T-cell (primary cell): Measurements from ENCODE around the gene WNT9B. TPM values are rescaled to one million over a fixed set of nuclear protein-coding genes. Genes with fewer than 3 reads are reported as not detected.

Experiments
- ATAC-seq, 4 experiments: fragments of 200-7000 bp in 3 of 4; fragments of 150-1000 bp in 1 of 4; cut with Tn5 transposase; replicated peaks in 1 of 4; 1 replicate in 3 of 4; 2 replicates in 1 of 4; pipeline ENCODE4 v1.10.0; 2021; ENCODE audit warnings: moderate library complexity in 3 of 4, mild to moderate bottlenecking in 2 of 4, moderate number of reproducible peaks in 1 of 4
- CTCF ChIA-PET, 2 donors: fragments of 300-600 bp; sonication (Branson Sonifier 250); formaldehyde crosslinking; loops; one replicate each; lab custom pipeline; 2022; ENCODE audit warnings: antibody characterized with exemption in 2 of 2; lab: Charles Lee
- POLR2A ChIA-PET, 2 donors: fragments of 300-600 bp; sonication (Branson Sonifier 250); formaldehyde crosslinking; loops; one replicate each; lab custom pipeline; 2022; ENCODE audit warnings: antibody characterized with exemption in 2 of 2; lab: Charles Lee
- DNase-seq, 35 experiments: peaks; one replicate each; pipeline versions ENCODE4 v3.0.0 to v3.0.0-alpha.2; 2013 to 2023
- H3K27ac ChIP-seq: one replicate; pipeline ENCODE4 v1.5.1; 2013; ENCODE audit warnings: low read length
- H3K27me3 ChIP-seq, 2 experiments: replicated peaks in 1 of 2; 1 replicate in 1 of 2; 2 replicates in 1 of 2; pipeline versions ENCODE4 v1.6.1 to v1.7.0; 2013; ENCODE audit warnings: low read length in 1 of 2, mixed read lengths in 1 of 2; ENCODE audit not compliant: control insufficient read depth in 2 of 2, insufficient read depth in 2 of 2; ENCODE audit errors: extremely low read depth in 1 of 2
- H3K36me3 ChIP-seq, 2 donors: 1 replicate in 1 of 2; 2 replicates in 1 of 2; pipeline versions ENCODE4 v1.6.1 to v1.7.0; 2013; ENCODE audit warnings: low read length in 1 of 2; ENCODE audit not compliant: control insufficient read depth in 2 of 2, insufficient read depth in 1 of 2; ENCODE audit errors: extremely low read depth in 1 of 2
- H3K4me1 ChIP-seq, 2 experiments: 1 replicate in 1 of 2; 2 replicates in 1 of 2; pipeline versions ENCODE4 v1.6.1 to v1.7.0; 2013; ENCODE audit warnings: low read length in 2 of 2, mixed read lengths in 1 of 2; ENCODE audit not compliant: insufficient read depth in 2 of 2, control insufficient read depth in 1 of 2; ENCODE audit errors: extremely low read depth in 1 of 2
- H3K4me3 ChIP-seq, 2 donors: 1 replicate in 1 of 2; 2 replicates in 1 of 2; pipeline versions ENCODE4 v1.5.1 to v1.7.0; 2013; ENCODE audit warnings: mild to moderate bottlenecking in 2 of 2, low read length in 1 of 2, moderate library complexity in 1 of 2; ENCODE audit not compliant: control insufficient read depth in 1 of 2; ENCODE audit errors: extremely low read depth in 1 of 2
- H3K9me3 ChIP-seq: 2 replicates; pipeline ENCODE4 v1.7.0; 2013
- H3K27ac Mint-ChIP-seq, 2 donors: one replicate each; pipeline ENCODE4 v1.8.0; 2020 to 2021; ENCODE audit warnings: mild to moderate bottlenecking in 2 of 2, mixed read lengths in 2 of 2
- H3K27me3 Mint-ChIP-seq, 2 donors: one replicate each; pipeline ENCODE4 v1.8.0; 2021 to 2022; ENCODE audit warnings: mixed read lengths in 2 of 2
- H3K36me3 Mint-ChIP-seq: one replicate; pipeline ENCODE4 v1.8.0; 2021; ENCODE audit warnings: mixed read lengths
- H3K4me1 Mint-ChIP-seq, 3 donors: one replicate each; pipeline ENCODE4 v1.8.0; 2020 to 2022; ENCODE audit warnings: mixed read lengths in 3 of 3, mild to moderate bottlenecking in 1 of 3
- H3K4me3 Mint-ChIP-seq, 3 donors: one replicate each; pipeline ENCODE4 v1.8.0; 2020 to 2022; ENCODE audit warnings: mild to moderate bottlenecking in 3 of 3, mixed read lengths in 3 of 3, moderate library complexity in 3 of 3
- H3K9me3 Mint-ChIP-seq, 3 donors: one replicate each; pipeline ENCODE4 v1.8.0; 2020 to 2022; ENCODE audit warnings: mixed read lengths in 3 of 3
- WGBS: methylation state at CpG from one replicate; pipeline ENCODE4 v1.1.5; 2013; ENCODE audit warnings: missing lambda C conversion rate; ENCODE audit not compliant: insufficient coverage; 5-methylcytosine and 5-hydroxymethylcytosine counted together
- total RNA-seq, 35 experiments: library from RNA in 6 of 35; stranded (reverse) in 6 of 35; fragments of 120-200 nt in 1 of 35; gene quantifications; one replicate each; pipeline versions ENCODE4 v1.2.1 to v1.2.4 and lab custom pipeline; 2013 to 2026

Gene WNT9B
- total RNA-seq, 5 donors from 2014 or later (not counting 1 experiment from before 2014, with no cell fraction given) = not detected

- Mint-ChIP-seq H3K4me1 (no peaks in the 10 kb centered on the region), H3K27me3 (peaks cover 27 to 34% of the 10 kb centered on the region in 2 donors), H3K36me3 (no peaks in the 10 kb centered on the region), H3K9me3 (no peaks in the 10 kb centered on the region), H3K27ac (no peak overlapping the region), H3K4me3 (no peak overlapping the region)
- no peak for ATAC-seq
- no peaks in the 10 kb centered on the region for H3K9me3 ChIP-seq
- H3K36me3 ChIP-seq = no peaks in the 10 kb centered on the region
- no peak overlapping the region for H3K4me3 ChIP-seq
- H3K27me3 ChIP-seq = peaks cover 0 to 51% of the 10 kb centered on the region in 2 experiments
- POLR2A ChIA-PET = no interaction called here
- peaks cover 0 to 3% of the 10 kb centered on the region in 2 experiments for H3K4me1 ChIP-seq
- DNase-seq = no peak
- CTCF ChIA-PET = no interaction called here
- H3K27ac ChIP-seq = no peak overlapping the region
Measured at GRCh38 chr17:46866747-46867146, 15.4 kb downstream of the WNT9B start.

- DNase-seq (no peak), ATAC-seq (no peak)
- no peaks in the 10 kb centered on the region for H3K9me3 Mint-ChIP-seq
- ChIA-PET CTCF (no interaction called here), POLR2A (no interaction called here)
- WGBS = 65% methylated on average over 3 of the region's 6 CpGs
- Histone ChIP-seq H3K9me3 (no peaks in the 10 kb centered on the region), H3K36me3 (no peaks in the 10 kb centered on the region), H3K4me1 (peaks cover 0 to 3% of the 10 kb centered on the region in 2 experiments), H3K27me3 (peaks cover 0 to 43% of the 10 kb centered on the region in 2 experiments), H3K27ac (no peak overlapping the region), H3K4me3 (no peak overlapping the region)
- no peaks in the 10 kb centered on the region for H3K36me3 Mint-ChIP-seq
- peaks cover 22 to 30% of the 10 kb centered on the region in 2 donors for H3K27me3 Mint-ChIP-seq
- no peaks in the 10 kb centered on the region for H3K4me1 Mint-ChIP-seq
- H3K27ac Mint-ChIP-seq = no peak overlapping the region
- no peak overlapping the region for H3K4me3 Mint-ChIP-seq
Measured at GRCh38 chr17:46868689-46869187, 17.4 kb downstream of the WNT9B start.

DNA sequence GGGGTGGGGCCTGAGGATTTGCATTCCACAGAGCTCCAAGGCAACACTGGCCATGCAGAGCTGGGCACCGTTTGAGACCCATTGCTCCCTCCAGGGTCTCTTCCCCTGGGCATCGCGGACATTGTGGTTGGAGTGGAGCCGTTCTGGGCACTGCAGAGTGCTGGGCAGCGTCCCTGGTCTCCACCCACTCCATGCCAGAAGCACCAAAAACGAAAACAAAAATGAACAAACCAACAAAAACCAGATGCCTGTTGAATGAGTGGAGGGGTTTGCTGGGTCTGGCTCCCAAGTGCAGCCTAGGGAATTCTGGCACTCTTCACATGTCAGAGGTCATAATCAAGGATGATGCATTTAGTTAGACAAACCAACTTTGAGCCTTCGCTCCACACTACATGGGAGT is 17.9 kb downstream of the WNT9B start:
- H3K27ac Mint-ChIP-seq = no peak overlapping the region
- Histone ChIP-seq H3K4me1 (peaks cover 0 to 3% of the 10 kb centered on the region in 2 experiments), H3K4me3 (no peak overlapping the region), H3K27ac (no peak overlapping the region), H3K9me3 (no peaks in the 10 kb centered on the region), H3K36me3 (no peaks in the 10 kb centered on the region), H3K27me3 (peaks cover 0 to 40% of the 10 kb centered on the region in 2 experiments)
- DNase-seq = no peak
- 100% methylated on average over 1 of the region's 7 CpGs for WGBS
- no peak overlapping the region for H3K4me3 Mint-ChIP-seq
- CTCF ChIA-PET = no interaction called here
- ATAC-seq = no peak
- peaks cover 22 to 25% of the 10 kb centered on the region in 2 donors for H3K27me3 Mint-ChIP-seq
- no peaks in the 10 kb centered on the region for H3K36me3 Mint-ChIP-seq
- H3K4me1 Mint-ChIP-seq = no peaks in the 10 kb centered on the region
- H3K9me3 Mint-ChIP-seq = no peaks in the 10 kb centered on the region
- POLR2A ChIA-PET = no interaction called here

- POLR2A ChIA-PET = interaction anchor here (0.6 kb wide), 2 partner anchors 22 to 708 kb away, joined by 6 to 7 read pairs; no protein-coding TSS in a partner anchor
- no peaks in the 10 kb centered on the region for H3K4me1 ChIP-seq
- ATAC-seq = no peak
- no peaks in the 10 kb centered on the region for H3K9me3 ChIP-seq
- peaks cover 0 to 31% of the 10 kb centered on the region in 2 experiments for H3K27me3 ChIP-seq
- Mint-ChIP-seq H3K36me3 (no peaks in the 10 kb centered on the region), H3K9me3 (no peaks in the 10 kb centered on the region), H3K27me3 (peaks cover 16 to 18% of the 10 kb centered on the region in 2 donors), H3K27ac (no peak overlapping the region), H3K4me3 (no peak overlapping the region), H3K4me1 (no peaks in the 10 kb centered on the region)
- H3K27ac ChIP-seq = no peak overlapping the region
- no peak for DNase-seq
- no peaks in the 10 kb centered on the region for H3K36me3 ChIP-seq
- CTCF ChIA-PET = interaction anchor here in 1 of 2 donors (0.6 to 0.7 kb wide), 2 partner anchors 25 to 806 kb away, joined by 4 to 5 read pairs; no protein-coding TSS in a partner anchor
- 80% methylated on average over 4 of the region's 9 CpGs for WGBS
- H3K4me3 ChIP-seq = no peak overlapping the region
Measured at GRCh38 chr17:46869975-46870803, 18.8 kb downstream of the WNT9B start.

GRCh38 chr17:46872421-46872820 is 21.0 kb downstream of the WNT9B start:
- ChIA-PET POLR2A (no interaction called here), CTCF (no interaction called here)
- Mint-ChIP-seq H3K4me1 (peaks cover 0 to 5% (median 0%) of the 10 kb centered on the region in 3 donors), H3K9me3 (no peaks in the 10 kb centered on the region), H3K36me3 (no peaks in the 10 kb centered on the region), H3K4me3 (no peak overlapping the region), H3K27me3 (peaks cover under 1 to 1% of the 10 kb centered on the region in 2 donors), H3K27ac (no peak overlapping the region)
- DNase-seq = no peak
- peaks cover 0 to 2% of the 10 kb centered on the region in 2 experiments for H3K4me1 ChIP-seq
- H3K4me3 ChIP-seq = no peak overlapping the region
- peaks cover 0 to 10% of the 10 kb centered on the region in 2 experiments for H3K27me3 ChIP-seq
- H3K36me3 ChIP-seq = no peaks in the 10 kb centered on the region
- no peaks in the 10 kb centered on the region for H3K9me3 ChIP-seq
- no peak overlapping the region for H3K27ac ChIP-seq
- WGBS = 90% methylated on average over 16 of the region's 16 CpGs
- no peak for ATAC-seq

GRCh38 chr17:46873941-46874645 is 22.7 kb downstream of the WNT9B start:
- no peak overlapping the region for H3K4me3 Mint-ChIP-seq
- H3K27me3 Mint-ChIP-seq = no peaks in the 10 kb centered on the region
- ChIA-PET CTCF (no interaction called here), POLR2A (no interaction called here)
- Histone ChIP-seq H3K36me3 (no peaks in the 10 kb centered on the region), H3K27me3 (peaks cover 0 to 5% of the 10 kb centered on the region in 2 experiments), H3K4me3 (no peak overlapping the region), H3K27ac (no peak overlapping the region), H3K9me3 (no peaks in the 10 kb centered on the region), H3K4me1 (peaks cover 0 to 9% of the 10 kb centered on the region in 2 experiments)
- ATAC-seq = no peak
- H3K27ac Mint-ChIP-seq = no peak overlapping the region
- DNase-seq = no peak
- no peaks in the 10 kb centered on the region for H3K36me3 Mint-ChIP-seq
- peaks cover 3 to 5% (median 4%) of the 10 kb centered on the region in 3 donors for H3K4me1 Mint-ChIP-seq
- no peaks in the 10 kb centered on the region for H3K9me3 Mint-ChIP-seq
- 90% methylated on average over 3 of the region's 7 CpGs for WGBS
